DOHH2 (cell line): ENCODE measurements around the gene NUTM2F.

Experiments
- H3F3A ChIP-seq: fragments of 200-600 bp; sonication (generic), shearing (Covaris generic); 2 replicates; pipeline ENCODE4 v1.6.0; 2016; ENCODE audit warnings: antibody characterized with exemption, mild to moderate bottlenecking; ENCODE audit not compliant: control insufficient read depth, insufficient read depth
- H3K27ac ChIP-seq: fragments of 200-600 bp; sonication (generic); 2 replicates; pipeline ENCODE4 v1.5.1; 2014; ENCODE audit warnings: low read depth, mild to moderate bottlenecking, low read length, moderate library complexity
- H3K27me3 ChIP-seq: fragments of 200-600 bp; sonication (generic); 2 replicates; pipeline ENCODE4 v1.6.1; 2014; ENCODE audit warnings: mild to moderate bottlenecking, low read length, mixed read lengths; ENCODE audit not compliant: control insufficient read depth
- H3K36me3 ChIP-seq: fragments of 200-600 bp; sonication (generic); 2 replicates; pipeline ENCODE4 v1.6.1; 2014; ENCODE audit warnings: mild to moderate bottlenecking, low read length, moderate library complexity, mixed read lengths; ENCODE audit not compliant: control insufficient read depth
- H3K4me1 ChIP-seq: fragments of 200-600 bp; sonication (generic); 2 replicates; pipeline ENCODE4 v1.6.1; 2014; ENCODE audit warnings: mild to moderate bottlenecking, low read length, mixed read lengths; ENCODE audit not compliant: control insufficient read depth
- H3K4me2 ChIP-seq: fragments of 200-600 bp; sonication (generic); 2 replicates; pipeline ENCODE4 v1.6.0; 2014; ENCODE audit warnings: mild to moderate bottlenecking, low read length, moderate library complexity
- H3K4me3 ChIP-seq: fragments of 200-600 bp; sonication (generic); 2 replicates; pipeline ENCODE4 v1.5.1; 2014; ENCODE audit warnings: mild to moderate bottlenecking, low read length, mixed read lengths
- H3K79me2 ChIP-seq: fragments of 200-600 bp; sonication (generic); 2 replicates; pipeline ENCODE4 v1.6.1; 2014; ENCODE audit warnings: mild to moderate bottlenecking, low read length, mixed read lengths; ENCODE audit not compliant: control insufficient read depth
- H3K9me2 ChIP-seq: fragments of 200-600 bp; sonication (generic); replicated peaks from 2 replicates; pipeline ENCODE4 v1.6.1; 2014; ENCODE audit warnings: mild to moderate bottlenecking, low read length, mixed read lengths; ENCODE audit not compliant: control insufficient read depth
- H3K9me3 ChIP-seq: fragments of 200-600 bp; sonication (generic); 2 replicates; pipeline ENCODE4 v1.6.1; 2014; ENCODE audit warnings: antibody characterized with exemption, low read length, mixed read lengths; ENCODE audit not compliant: control insufficient read depth, insufficient read depth
- H4K20me1 ChIP-seq: fragments of 200-600 bp; sonication (generic); 2 replicates; pipeline ENCODE4 v1.6.0; 2014; ENCODE audit warnings: low read depth, mild to moderate bottlenecking, antibody characterized with exemption, low read length, moderate library complexity; ENCODE audit not compliant: control insufficient read depth, insufficient read depth
- CTCF ChIP-seq: fragments of 200-600 bp; sonication (generic); IDR thresholded peaks from one replicate; pipeline ENCODE4 v1.5.1; 2014; ENCODE audit warnings: antibody characterized with exemption, mild to moderate bottlenecking, low read depth, low read length; ENCODE audit not compliant: poor library complexity, severe bottlenecking
- EZH2phosphoT487 ChIP-seq: fragments of 200-600 bp; sonication (generic); IDR thresholded peaks from 2 replicates; pipeline ENCODE4 v1.6.1; 2017; ENCODE audit warnings: borderline replicate concordance, mild to moderate bottlenecking, antibody characterized with exemption, low read length, moderate library complexity, mixed read lengths

NUTM2F gene

GRCh38 chr9:94303321-94303720 lies 25.1 kb downstream of the NUTM2F start:
- Histone ChIP-seq H3K4me3 (no peak overlapping the region), H3K27ac (no peak overlapping the region), H3K36me3 (no peaks in the 10 kb centered on the region), H3K4me2 (no peak overlapping the region), H4K20me1 (no peaks in the 10 kb centered on the region), H3K4me1 (no peaks in the 10 kb centered on the region), H3K79me2 (no peaks in the 10 kb centered on the region), H3K9me2 (no peaks in the 10 kb centered on the region), H3K27me3 (no peaks in the 10 kb centered on the region), H3K9me3 (no peaks in the 10 kb centered on the region), H3F3A (no peaks in the 10 kb centered on the region)
- TF ChIP-seq CTCF (no peak), EZH2phosphoT487 (no peak)

- TF ChIP-seq EZH2phosphoT487 (no peak), CTCF (no peak)
- Histone ChIP-seq H3K4me2 (no peak overlapping the region), H3K27ac (no peak overlapping the region), H3K79me2 (no peaks in the 10 kb centered on the region), H3K36me3 (no peaks in the 10 kb centered on the region), H3F3A (no peaks in the 10 kb centered on the region), H3K9me2 (no peaks in the 10 kb centered on the region), H4K20me1 (no peaks in the 10 kb centered on the region), H3K4me3 (no peak overlapping the region), H3K27me3 (no peaks in the 10 kb centered on the region), H3K4me1 (no peaks in the 10 kb centered on the region), H3K9me3 (no peaks in the 10 kb centered on the region)
Measured at GRCh38 chr9:94302426-94302825, 26.0 kb downstream of the NUTM2F start.

- Histone ChIP-seq H3K4me1 (no peaks in the 10 kb centered on the region), H3K9me3 (no peaks in the 10 kb centered on the region), H3K27ac (no peak overlapping the region), H3K4me3 (no peak overlapping the region), H3K27me3 (no peaks in the 10 kb centered on the region), H3K9me2 (no peaks in the 10 kb centered on the region), H3K4me2 (no peak overlapping the region), H3F3A (no peaks in the 10 kb centered on the region), H3K79me2 (no peaks in the 10 kb centered on the region), H3K36me3 (no peaks in the 10 kb centered on the region), H4K20me1 (no peaks in the 10 kb centered on the region)
- TF ChIP-seq EZH2phosphoT487 (no peak), CTCF (no peak)
Measured at GRCh38 chr9:94301583-94301982, 26.9 kb downstream of the NUTM2F start.
